HG02840 (cell line): ENCODE data around the gene PHYKPL.
"Not testable (repeated sequence)": the region's sequence is repeated elsewhere in the genome, so short reads cannot be mapped to it uniquely, and the experiment has no call there.

Experiments used
- ATAC-seq: cut with Tn5 transposase; IDR thresholded peaks from one replicate; pipeline ENCODE4 v1.9.1; 2021; ENCODE audit warnings: mild to moderate bottlenecking, moderate library complexity, moderate number of reproducible peaks; ENCODE audit not compliant: unreplicated experiment, low FRiP score

PHYKPL gene

DNA sequence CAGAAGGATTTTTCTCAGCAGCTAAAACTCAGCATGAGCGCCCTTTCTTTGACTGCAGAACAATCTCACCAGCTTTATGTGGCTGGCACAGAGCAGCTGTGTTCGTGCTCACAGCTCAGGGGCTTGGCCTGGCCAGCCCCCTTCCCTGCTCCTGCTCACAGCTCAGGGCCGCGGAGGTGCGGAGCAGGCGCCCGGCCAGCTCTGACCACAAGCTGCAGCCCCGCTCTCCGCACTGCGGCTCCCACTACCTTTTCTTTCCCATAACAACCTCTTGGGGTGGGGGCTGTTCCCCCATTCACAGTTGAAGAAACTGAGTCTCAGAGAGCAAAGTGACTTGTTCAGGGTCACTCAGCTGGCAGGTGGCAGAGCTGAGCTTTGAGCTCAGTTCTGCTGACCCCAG lies 34.0 kb upstream of the PHYKPL start:
- ATAC-seq = no peak

DNA sequence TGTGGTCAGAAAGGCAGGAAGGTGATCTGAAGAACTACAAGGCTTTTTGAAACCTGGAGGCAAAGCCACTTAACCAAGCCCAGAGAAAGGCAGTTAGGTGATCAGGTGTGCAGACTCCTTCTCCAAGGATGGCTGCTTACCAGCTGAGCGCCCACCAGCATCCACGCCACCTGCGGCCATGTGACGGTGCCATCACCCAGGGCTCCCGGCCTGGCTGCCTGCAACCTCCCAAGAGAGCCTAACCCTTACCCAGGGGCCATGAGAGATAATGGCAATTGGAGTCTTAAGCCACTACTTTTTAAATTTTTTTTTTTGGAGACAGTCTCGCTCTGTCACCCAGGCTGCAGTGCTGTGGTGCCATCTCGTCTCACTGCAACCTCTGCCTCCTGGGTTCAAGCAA lies 33.1 kb upstream of the PHYKPL start:
- ATAC-seq = no peak

DNA sequence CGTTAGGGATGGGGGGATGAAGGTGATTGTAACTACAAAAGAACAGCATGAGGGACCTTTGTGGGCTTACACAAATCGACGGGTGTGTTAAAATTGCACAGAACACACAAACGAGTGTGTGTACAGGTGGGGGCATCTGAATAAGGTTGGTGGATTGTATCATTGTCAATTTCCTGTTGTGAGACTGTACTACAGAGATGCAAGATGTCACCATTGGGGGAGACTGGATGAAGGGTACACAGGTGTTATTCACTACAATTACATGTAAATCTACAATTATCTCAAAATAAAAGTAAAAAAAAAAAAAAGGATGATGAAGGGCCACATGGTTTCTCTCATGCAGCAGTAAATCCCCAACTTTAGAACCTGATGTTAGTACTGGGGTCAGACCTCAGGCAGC lies 31.4 kb upstream of the PHYKPL start:
- ATAC-seq = no peak

DNA sequence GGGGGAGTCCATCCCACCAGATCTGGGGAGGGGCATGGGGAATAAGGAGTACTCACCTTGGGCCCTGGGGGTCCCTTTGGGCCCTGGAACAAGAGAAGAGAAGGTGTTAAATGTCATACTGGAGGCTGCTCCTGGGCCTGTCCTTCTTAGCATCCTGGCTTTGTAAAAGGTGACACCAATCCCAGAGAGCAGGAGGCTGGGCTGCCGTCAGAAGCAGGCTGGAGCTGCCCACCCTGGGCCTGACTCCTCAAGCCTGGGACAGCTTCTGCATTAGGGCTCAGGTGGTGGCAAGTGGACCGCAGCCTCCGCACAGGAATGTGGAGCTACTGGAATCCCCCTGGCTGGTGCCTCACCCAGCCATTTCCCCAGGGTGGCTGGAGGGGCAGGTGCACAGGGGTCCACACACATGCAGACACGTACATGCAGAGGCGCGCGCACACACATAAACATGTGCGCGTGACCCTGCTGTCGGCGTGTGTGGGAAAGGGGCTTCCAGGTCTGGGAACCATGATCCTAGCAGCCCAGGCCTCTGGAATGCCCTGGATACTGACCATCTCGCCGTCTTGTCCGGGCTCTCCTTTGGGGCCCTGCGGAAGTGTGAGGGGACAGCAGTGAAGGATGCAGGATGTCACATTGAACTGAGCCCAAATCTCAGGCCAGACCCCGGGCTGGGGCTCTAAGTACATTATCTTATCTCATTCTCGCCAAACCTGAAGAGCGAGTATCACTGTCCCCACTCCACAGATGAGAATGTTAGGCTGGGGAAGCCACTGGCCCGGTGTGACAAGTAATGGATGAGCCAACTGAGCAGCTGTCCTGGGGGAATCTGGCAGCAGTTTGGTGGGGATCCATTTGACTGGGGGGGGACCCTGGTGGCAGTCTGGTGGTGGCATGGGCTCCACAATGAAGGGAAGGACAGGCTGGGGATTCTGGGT lies 29.3 kb upstream of the PHYKPL start:
- ATAC-seq = no peak

- ATAC-seq = no peak
Observed at GRCh38 chr5:178259623-178260536, 27.3 kb upstream of the PHYKPL start.

DNA sequence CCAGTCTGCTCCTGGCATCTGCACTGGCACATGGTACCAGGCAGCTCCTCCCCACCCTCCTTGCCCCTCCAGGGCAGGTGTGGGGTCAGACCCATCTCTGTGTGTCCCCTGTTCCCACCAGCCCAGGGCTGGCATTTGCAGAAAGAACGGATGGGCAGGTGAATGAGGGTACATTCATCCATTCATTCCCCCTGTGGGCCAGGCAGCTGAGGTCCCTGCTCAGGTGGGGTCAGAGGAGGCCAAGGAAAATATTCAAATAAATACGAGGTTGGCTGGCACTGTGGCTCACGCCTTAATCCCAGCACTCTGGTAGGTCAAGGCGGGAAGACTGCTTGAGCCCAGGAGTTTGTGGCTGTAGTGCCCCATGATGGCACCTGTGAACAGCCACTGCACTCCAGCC lies 25.0 kb upstream of the PHYKPL start:
- no peak for ATAC-seq

GRCh38 chr5:178256746-178257145 lies 24.1 kb upstream of the PHYKPL start:
- no peak for ATAC-seq

DNA sequence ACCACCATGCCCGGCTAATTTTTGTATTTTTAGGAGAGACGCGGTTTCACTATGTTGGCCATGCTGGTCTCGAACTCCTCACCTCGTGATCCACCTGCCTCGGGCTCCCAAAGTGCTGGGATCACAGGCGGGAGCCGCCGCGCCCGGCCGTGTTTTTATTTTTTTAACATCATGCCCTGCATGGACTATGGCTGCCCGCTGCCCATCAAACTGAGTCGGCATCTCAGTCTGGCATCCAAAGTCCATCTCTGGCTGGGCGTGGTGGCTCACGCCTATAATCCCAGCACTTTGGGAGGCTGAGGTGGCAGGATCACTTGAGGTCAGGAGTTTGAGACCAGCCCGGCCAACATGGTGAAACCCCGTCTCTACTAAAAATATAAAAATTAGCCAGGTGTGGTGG lies 21.0 kb upstream of the PHYKPL start:
- ATAC-seq = not testable (repeated sequence)

DNA sequence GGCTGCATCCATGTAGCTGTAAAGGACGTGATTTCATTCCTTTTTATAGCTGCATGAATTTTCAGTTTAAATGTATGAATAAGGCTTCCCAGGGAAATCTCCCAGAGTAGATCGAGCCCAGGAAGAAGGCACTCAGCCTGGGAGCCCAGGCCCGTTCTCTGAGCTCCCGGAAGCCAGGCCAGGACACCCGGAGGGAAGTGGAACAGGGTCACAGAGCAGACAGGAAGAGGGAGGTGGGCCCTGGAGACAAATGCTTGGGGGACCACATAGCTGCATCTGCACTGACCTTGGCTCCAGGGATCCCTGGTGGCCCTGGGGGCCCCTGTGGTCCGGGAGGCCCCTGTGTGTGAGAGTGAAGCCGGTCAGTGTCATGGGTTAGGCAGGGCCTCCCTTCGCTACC lies 19.7 kb upstream of the PHYKPL start:
- no peak for ATAC-seq

GRCh38 chr5:178250263-178250662 lies 17.7 kb upstream of the PHYKPL start:
- ATAC-seq = no peak

DNA sequence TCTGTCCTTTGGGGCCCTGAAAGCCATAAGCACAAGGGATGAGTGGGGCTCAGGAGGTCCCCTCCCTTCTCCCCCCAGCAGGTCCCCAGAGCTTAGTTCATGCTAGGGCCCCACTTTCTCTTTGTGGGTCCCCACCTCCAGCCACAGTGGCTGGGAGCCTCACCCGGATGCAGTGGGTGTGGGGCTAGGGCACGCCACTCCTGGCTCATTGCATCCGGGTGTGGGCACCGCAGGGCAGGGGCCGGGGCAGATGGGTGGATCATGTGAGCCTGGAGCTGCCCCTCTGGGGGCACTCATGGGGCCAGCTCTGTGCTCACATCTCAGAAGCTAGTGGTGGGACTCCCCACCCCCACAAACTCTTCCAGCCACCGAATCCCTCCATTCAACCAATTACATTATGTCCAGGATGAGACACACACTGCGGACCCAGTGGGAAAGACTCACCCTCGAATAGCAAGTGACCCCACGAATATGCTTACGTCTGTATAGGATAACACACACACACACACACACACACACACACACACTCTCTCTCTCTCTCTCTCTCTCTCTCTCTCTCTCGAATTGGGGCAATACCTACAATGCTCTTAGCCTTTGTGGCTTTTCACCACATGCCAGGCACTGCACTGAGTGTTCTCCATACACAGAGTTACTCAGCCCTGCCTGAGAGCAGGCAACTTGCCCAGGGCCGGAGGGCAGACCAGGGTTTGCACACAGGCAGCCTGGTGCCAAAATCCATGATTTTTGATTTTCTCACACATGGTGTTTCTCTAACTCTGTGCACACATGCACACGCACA lies 16.8 kb upstream of the PHYKPL start:
- no peak for ATAC-seq

- no peak for ATAC-seq
Observed at GRCh38 chr5:178248750-178249149, 16.1 kb upstream of the PHYKPL start.

- no peak for ATAC-seq
Observed at GRCh38 chr5:178247481-178248456, 15.2 kb upstream of the PHYKPL start.

DNA sequence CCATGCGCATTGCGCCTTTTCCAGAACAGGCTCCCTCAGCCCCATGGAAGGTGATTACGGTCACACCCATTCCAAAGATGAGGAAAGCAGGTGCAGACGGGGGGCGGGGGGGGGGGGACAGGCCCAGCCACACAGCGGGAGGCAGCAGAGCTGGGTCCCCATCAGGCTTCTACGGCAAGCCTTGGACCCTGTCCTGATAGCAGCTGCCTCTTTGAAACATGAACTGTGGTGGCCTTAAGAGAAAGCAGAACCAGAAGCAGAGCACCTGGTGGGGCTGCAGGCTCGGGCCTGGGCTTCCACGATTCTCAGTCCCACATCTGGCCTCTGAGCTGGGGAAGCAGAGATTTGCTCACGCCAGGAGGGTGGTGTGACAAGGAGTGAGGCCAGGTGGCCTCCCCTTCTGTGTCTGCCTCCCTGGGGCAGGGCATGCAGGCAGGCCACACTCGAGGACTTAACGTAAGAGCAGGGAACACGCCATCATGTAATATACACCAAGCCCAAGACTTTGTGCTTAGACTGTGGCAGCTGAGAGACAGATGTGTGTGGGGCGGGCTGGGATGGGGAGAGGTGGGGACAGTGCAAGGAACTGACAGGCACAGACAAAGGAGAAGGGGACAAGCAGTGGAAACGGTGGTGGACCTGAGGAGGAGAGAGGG lies 14.2 kb upstream of the PHYKPL start:
- ATAC-seq = no peak

DNA sequence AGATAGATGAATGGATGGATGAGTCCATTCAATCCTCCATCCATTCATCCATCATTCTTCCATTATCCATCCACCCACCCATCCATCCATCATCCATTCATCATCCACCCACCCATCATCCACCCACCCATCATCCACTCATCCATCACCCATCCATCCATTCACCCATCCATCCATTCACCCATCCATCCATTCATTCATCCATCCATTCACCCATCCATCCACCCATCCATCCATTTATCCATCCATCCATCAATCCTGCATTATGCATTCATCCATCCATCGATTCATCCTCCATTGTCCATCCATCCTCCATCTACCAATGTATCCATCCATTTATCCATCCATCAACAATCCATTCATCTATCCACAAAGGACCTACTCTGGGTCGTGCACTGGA lies 12.8 kb upstream of the PHYKPL start:
- ATAC-seq = no peak

DNA sequence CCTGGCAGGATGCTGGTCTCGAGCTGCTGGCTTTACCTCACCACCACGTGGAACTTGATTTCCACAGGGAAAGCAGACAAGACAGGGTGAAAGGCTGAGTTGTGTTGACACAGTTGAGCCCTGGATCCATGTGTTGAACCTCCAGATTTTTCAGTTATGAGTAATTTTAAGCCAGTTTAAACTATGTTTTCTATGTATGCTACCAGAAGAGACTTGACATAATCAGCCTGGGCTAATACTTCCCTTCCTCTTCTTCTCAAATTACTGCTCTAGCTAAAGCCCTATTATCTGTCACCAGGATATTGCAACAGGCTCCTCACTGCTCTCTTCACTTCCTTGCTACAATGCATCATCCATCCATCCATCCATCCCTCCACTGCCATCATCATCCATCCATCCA lies 12.0 kb upstream of the PHYKPL start:
- ATAC-seq = no peak

DNA sequence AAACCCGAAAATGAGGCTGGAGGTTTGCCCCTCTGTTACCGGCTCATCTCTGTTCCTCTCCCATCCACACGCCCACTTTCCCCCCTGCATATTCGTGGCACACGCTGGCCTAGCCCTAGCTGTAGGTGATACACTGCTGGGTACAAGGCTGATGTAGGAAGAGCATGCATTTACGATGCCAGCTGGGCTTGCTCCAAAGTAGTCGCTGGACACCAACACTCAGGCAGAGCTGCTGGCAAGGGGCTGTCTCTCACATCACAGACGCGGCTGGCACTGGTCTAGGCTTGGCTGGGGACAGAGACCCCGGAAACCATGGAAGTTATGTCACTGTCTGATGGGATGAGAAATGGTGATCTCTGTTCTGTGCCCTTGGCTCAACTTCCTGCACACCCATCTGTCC lies 9.8 kb upstream of the PHYKPL start:
- no peak for ATAC-seq

DNA sequence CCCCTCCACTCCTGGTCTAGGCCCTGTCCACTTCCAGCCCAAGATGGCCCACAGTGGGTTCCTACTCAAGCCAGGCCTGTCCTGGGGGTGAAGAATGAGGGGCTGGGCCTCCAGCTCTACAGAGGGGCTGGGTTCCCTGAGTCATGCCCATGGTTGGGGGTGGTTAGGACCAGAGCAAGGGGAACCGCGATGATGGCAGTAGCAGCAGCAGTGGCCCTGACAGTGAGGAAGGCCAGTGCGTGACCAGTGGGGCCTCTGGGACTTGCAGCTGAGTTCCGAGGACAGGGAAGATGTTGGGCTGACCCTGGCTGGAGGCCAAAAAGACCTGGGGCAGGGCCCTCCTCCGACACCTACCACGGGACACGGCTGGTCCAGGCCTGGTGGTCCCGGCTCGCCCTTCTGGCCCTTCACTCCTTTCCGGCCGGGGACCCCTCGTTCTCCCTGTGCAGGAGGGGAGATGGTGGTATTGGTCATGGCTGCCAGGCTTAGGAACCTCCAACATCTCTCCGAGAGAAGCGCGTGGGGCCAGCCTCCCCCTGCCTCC lies 9.2 kb upstream of the PHYKPL start:
- no peak for ATAC-seq

DNA sequence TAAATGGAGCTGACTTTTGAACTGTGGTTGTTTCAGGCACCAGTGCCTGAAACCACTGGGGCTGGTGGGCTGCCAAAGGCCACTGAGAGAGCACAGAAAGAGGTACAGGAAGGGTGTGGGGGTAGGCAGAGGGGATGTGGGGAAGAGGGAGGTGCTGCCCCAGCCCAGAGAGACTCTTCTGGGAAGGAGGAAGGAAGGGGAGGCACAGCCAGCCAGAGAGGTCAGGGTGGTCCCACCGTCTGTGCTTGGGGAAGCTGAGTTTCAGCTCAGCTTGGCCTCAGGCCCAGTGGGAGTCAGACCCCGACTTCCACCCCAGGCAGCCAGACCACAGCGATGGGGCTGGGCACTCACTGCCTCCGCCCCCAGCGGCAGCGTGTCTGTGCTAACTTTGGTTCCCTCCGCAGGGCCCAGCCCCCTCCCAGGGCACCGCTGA lies 8.6 kb upstream of the PHYKPL start:
- ATAC-seq = no peak
